Measurements from ENCODE around the gene APOA4.

The APOA4 gene

GRCh38 chr11:116830184-116830912 lies 7.2 kb upstream of the APOA4 start:
- no peak for DNase-seq (ENCODE audit: low read depth in 2 of 2)

DNA sequence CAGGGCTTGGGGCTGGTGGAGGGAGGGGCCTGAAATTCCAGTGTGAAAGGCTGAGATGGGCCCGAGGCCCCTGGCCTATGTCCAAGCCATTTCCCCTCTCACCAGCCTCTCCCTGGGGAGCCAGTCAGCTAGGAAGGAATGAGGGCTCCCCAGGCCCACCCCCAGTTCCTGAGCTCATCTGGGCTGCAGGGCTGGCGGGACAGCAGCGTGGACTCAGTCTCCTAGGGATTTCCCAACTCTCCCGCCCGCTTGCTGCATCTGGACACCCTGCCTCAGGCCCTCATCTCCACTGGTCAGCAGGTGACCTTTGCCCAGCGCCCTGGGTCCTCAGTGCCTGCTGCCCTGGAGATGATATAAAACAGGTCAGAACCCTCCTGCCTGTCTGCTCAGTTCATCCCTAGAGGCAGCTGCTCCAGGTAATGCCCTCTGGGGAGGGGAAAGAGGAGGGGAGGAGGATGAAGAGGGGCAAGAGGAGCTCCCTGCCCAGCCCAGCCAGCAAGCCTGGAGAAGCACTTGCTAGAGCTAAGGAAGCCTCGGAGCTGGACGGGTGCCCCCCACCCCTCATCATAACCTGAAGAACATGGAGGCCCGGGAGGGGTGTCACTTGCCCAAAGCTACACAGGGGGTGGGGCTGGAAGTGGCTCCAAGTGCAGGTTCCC lies 6.5 kb upstream of the APOA4 start, which contains the start of gene APOC3:
APOC3 (plus strand) TSS at position 383 of the 659 bp plus-strand sequence. CDS start 676 bp downstream, outside the sequence.
- no peak for DNase-seq (ENCODE audit: low read depth in 2 of 2)

- DNase-seq (ENCODE audit: low read depth in 2 of 2) = no peak
Measured at GRCh38 chr11:116828632-116829524, 5.8 kb upstream of the APOA4 start.

- no peak for DNase-seq (ENCODE audit: low read depth in 2 of 2)
Measured at GRCh38 chr11:116827461-116827860, 4.4 kb upstream of the APOA4 start.

- DNase-seq (ENCODE audit: low read depth in 2 of 2) = no peak
Measured at GRCh38 chr11:116826751-116827431, 3.8 kb upstream of the APOA4 start.

DNA sequence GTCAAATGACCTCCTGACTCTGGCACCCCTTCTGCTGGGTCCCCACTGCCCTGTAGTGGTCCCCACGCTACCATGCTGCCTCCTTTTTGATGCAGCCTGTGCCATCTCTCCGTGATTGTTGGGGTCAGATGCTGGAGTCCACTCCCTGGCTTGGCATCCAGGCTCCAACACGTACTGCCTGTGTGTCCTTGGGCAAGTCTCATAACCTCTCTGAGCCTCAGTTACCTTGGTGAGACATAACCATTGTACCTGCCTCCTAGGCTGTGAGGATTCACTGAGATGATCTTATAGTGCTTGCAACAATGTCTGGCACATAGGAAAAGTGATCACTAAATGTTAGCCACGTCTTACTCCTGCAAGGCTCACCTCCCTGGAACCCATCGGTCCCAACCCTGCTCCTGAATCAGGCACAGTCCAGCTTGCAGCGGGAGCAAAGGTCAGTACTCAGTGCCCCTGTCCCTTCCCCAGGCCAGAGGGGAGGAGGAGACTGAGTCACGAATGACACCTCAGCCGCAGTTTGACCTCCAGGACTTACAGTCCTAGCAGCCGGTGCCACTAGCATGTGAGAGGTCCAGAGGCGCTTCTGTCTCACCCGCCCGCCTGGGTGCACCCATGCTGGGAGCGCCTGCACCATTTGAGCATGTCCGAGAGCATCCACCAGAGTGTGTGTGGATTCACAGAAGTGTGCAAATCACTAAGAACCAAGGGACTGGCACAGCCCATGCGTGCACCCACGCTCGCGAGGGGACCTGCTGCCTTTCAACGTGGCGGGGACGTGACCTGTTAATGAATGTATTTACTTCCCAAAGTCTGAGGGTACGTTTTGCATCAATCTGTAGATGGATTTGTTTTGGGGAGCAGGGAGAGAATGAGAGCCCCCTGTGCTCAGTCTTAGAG lies 3.0 kb upstream of the APOA4 start:
- DNase-seq (ENCODE audit: low read depth in 2 of 2) = no peak

- DNase-seq (ENCODE audit: low read depth in 2 of 2) = no peak
Measured at GRCh38 chr11:116825434-116825833, 2.3 kb upstream of the APOA4 start.

GRCh38 chr11:116822575-116822974 lies 529 bp downstream of the APOA4 start:
- no peak for DNase-seq (ENCODE audit: low read depth in 2 of 2)

GRCh38 chr11:116821050-116821918 lies 1.8 kb downstream of the APOA4 start:
- DNase-seq (ENCODE audit: low read depth in 2 of 2) = no peak

DNA sequence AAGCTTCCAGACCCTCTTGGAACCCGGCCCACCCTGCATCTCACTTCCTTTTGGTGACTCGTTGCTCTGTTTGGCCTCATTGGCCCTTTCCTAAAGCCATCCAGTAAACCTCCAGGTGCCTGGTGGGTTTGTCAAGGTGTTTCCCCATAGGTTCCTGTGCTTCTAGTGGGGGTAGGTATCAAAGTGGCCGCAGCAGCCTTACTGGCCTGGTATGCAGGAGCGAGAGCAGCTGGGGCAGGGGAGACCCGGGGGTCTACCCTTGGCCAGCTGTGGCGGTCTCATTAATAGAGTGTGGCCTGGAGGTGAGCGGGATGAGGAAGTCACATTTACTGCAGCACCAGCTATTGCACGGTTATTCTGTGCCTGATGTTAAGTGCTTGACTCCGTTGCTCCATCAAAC lies 4.1 kb downstream of the APOA4 start:
- DNase-seq (ENCODE audit: low read depth in 2 of 2) = no peak

DNA sequence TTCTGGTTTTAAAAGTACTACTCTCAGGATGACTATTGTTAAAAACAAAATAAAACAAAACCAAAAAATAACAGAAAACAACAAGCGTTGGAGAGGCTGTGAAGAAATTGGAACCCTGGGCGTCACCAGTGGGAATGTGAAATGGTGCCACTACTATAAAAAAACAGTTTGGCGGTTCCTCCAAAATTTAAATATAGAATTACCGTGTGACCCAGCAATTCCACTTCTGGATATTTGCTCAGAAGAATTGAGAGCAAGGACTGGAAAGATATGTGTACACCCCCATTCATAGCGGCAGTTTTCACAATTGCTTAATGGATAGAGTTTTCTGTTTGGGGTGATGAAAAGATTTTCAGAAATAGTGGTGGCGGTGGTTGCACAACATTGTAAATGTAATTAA lies 8.6 kb downstream of the APOA4 start:
- no peak for DNase-seq (ENCODE audit: low read depth in 2 of 2)

DNA sequence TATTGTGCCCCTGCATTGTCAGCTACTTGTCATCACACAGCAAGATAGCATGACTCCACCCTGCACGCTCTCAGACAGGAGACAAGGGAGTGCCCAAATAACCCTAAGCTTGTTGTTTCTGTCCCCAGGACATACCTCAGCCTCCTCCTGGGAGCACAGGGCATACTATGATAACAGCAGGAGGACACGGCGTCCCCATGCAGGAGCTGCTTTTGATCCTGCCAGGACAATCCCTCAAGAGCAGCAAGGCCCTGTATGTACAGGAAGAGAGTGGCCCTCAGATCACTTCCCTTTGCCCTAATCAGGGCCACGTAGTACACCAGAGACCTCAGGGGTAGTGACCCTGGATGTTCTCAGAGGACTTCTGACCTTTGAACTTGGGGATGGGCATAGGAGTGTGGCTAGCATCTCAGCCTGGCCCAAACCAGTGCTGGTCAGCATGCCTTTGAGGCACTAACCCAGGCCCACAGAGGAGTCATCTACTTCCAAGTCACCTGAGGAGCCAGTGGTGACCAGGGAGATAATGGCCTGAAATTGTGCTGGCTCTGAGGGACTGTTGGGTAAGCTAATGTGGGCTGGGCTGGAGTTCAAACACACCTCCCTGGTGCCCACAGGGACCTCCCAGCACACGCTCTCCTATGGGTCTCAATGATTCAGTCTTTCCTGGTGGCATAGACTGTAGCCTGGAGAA lies 9.2 kb downstream of the APOA4 start:
- DNase-seq (ENCODE audit: low read depth in 2 of 2) = no peak

GRCh38 chr11:116813170-116813569 lies 9.9 kb downstream of the APOA4 start:
- no peak for DNase-seq (ENCODE audit: low read depth in 2 of 2)

DNA sequence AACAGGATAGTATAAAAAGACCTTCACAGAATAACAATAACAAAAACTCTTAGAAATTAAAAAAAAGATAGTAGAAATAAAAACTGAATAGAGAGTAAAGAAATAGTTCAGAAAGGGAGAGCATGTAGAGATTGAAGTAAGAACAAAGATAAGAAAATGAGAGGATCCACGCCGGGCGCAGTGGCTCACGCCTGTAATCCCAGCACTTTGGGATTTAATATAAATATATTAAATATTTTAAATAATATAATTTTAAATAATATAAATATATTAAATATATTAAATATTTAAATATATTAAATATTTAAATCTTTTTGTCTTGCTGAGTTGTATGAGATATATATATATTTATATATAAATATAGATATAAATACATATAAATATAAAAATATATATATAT lies 11.0 kb downstream of the APOA4 start:
- no peak for DNase-seq (ENCODE audit: low read depth in 2 of 2)

GRCh38 chr11:116811194-116811593 lies 11.9 kb downstream of the APOA4 start:
- DNase-seq (ENCODE audit: low read depth in 2 of 2) = no peak

GRCh38 chr11:116808262-116809175 lies 14.6 kb downstream of the APOA4 start:
- DNase-seq (ENCODE audit: low read depth in 2 of 2) = no peak

DNA sequence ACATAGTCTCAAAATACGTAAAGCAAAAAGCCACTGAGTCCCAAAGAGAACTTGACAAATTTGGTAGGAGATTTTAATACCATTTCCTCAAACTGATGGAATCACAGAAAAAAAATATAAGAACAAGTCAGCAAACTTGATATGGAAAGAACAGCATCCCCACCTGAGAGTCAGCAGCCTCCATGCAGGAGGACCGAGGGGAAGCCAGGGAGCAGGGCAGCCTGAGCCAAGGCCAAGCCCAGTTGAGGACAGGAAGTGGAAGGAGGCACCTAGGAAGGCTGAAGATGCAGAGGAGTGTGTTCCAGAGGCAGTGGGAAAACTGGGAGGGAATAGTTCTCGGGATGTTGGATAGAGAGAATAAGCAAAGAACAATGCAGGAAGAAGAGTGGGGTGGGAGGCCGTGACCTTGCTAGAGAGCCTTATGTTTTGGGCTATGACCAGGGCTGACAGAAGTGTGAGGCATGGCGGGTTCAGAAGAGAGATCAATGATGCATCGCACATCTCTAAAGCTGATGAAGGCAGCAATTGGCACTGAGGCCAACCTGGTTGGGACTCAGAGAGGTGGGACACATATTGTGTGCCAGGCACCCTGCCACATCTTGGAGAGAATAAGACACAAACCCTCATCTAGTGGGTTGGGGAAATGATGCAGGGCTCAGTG lies 15.4 kb downstream of the APOA4 start:
- no peak for DNase-seq (ENCODE audit: low read depth in 2 of 2)

- DNase-seq (ENCODE audit: low read depth in 2 of 2) = no peak
Measured at GRCh38 chr11:116804001-116804400, 19.1 kb downstream of the APOA4 start.

All from stimulated activated CD8-positive, alpha-beta memory T cell treated with anti-CD3 and anti-CD28 coated beads, Interleukin-2, amount 100 ng/mL, for 48 hours (primary cell).